GM19035 (cell line): ENCODE results near the gene ZFP1.
"Not testable (repeated sequence)": the region's sequence is repeated elsewhere in the genome, so short reads cannot be mapped to it uniquely, and the experiment has no call there.

ENCODE experiments used
- ATAC-seq: cut with Tn5 transposase; IDR thresholded peaks from one replicate; pipeline ENCODE4 v1.9.1; 2021; ENCODE audit not compliant: unreplicated experiment

The ZFP1 gene

DNA sequence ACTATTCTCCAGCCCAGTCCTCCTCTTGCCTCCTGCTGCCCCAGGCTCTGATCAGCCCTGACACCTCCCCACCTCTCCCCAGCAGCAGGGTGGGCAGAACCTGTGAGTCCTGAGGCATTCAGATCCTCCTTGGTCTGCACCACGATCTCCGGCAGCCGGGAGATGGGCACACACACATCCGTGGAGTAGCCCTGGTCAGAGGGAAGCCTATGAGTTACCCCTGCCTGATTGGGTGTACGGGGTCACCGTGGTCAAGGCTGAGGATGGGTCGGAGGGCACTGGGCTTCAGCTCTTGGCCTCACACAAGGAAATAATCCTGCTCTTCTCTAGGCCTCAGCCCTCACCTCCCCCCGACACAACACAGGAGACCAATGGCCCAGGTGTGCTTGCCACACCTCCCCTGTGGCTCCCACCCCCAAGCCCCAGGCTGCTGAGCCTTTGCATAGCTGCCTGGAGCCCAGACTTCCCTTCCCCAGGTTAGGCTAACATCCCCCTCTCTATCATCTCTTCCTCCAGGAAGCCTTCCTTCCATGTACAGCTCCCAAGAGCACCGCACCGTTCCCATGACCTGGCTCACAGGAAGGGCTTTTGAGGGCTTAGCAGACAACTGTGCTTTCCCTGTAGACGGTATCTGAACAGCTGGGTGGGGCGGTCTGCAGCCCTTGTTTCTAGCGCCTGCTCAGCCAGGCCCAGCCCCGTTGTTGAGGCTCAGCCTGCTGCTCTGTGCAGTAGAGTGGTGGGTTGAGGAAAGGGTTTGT, 35.4 kb upstream of the ZFP1 start:
- ATAC-seq: no peak

DNA sequence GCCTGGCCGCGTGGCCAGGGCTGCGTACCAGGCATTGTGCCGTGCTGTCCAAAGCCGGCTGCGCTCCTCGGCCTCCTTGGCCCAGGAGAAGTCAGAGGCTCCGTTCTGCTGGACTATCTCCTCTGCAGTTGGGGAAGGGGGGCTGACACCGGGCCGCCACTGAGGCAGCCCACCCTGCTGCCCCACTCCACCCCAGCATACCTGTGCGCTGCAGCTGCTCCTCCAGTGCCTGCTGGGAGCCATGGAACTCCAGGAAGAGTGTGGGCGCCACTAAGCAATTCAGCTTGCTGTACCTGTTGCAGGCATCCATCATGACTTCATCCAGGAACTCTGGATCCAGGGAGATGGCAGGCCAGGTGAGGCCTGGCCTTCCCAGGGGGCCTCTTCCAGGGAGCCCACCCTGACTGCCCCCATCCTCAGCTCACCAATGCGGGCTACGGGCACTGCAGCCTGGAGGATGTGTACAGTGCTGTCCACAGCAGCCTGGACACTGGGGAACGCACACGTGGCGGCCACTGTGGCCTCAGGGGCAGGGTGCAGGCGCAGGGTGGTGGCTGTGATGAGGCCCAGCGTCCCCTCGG, 34.7 kb upstream of the ZFP1 start:
- no peak for ATAC-seq

DNA sequence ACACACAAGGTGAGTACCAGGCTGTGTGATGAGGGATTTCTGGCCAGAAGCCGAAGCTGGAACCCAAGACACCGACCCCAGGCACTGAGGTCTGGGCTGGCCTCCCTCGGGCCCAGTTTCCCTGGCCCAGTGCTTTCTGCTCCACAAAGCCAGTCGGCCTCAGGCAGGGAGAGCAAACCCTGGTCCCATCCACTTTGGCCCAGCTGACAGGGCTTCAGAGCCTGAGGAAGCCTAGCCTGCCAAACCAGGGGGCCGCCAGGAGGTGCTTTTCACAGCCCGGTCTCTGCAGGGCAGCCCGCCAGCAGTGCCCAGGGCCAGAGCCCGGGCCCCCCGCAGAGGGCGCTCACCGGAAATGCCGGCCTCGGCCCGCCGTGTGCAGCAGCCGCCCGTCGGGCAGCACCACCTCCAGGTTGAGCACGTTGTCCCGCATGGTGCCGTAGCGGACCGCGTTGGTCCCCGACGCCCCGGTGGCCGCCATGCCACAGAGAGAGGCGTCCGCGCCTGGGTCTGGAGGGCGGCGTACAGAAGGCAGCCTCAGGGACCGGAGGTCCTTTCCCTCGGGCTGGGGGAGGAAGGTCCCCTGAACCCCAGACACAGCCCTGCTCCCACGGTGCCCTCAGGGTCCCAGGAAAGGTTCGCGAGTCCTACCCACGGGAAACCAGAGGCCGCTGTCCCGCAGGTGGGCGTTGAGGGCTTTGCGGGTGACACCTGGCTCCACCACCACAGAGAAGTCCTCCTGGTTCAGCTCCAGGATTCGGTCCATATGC, 34.0 kb upstream of the ZFP1 start:
- ATAC-seq: no peak

DNA sequence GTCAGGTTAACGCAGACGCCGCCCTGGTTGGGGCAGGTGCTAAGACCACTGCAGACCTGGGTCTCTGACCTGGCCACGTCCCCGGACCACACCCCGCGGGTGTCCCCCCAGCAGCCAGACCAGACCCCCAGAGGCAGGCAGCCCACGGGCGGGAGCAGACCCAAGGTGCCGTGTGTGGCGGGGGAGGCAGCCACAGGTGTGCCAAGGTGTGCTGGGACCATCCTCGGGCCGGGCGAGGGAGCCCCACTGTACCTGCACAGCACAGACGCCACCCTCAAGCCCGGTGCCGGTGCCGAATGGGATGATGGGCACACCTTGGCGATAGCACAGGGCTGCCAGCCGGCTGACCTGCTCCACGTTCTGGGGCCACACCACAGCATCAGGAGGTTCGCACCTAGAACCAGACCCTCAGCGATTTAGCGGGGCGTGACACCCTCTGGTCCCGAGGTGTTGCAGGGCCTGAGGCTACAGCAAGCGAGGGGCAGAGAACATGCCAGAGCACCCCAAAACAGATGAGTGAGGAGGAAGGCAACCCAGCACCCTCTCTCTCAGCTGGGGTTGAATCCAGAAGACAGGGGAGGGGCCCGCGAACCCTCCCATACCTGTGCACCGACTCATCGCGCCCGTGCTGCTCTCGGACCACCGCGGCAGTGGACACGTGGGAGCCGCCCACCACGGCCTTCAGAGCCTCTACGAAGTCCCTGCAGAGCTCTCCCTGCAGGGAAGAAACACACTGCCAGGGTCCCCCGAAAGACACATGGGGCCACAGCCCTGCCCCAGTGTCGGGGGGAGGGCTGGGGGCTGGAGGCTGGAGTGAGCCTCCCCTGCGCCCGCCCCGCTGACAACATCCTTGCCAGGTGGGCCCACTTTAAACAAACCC, 33.1 kb upstream of the ZFP1 start:
- ATAC-seq: no peak

DNA sequence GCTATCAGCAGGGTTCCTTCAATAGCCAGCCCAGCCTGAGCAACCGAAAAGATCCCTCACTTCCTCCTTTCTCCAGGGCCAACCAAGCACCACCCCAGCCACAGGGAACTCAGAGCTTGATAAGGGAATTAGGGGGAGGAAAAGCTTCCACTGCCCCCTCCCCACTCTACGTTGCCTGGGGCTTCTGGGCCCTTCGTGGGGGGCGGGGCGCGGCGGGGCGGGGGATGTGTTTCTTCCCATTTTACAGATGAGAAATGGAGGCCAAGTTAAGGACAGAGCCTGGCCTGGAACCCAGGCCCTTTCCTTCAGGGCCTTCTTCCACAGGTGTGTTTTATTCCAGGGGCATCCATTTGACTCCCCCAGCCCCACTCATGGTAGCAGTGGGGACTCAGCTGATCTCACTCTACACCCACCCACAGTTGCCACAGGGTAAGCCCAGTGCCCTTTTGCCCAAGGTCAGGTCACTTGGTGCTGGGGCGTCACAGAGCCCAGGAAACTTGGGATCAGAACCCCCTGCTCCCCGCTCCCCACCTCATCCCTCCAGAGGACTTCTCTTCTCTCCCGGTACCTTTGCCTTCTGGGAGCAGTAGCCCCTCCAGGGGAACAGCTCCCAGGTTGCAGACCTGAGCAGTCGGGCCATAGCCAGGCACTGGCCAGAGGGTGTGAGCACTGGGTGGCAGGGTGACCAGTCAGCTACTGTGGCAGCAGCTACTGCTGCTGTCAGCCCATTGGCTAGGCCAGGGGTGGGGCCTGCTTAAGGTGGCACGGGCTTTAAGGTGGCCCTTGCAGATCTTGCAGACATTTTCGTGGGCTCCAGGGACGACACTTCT, 32.0 kb upstream of the ZFP1 start, which contains the start of gene LDHD:
Gene LDHD (minus strand): TSS at position 700 of the 830 bp plus-strand sequence. CDS start 60 bp downstream, at position 640.
- no peak for ATAC-seq

DNA sequence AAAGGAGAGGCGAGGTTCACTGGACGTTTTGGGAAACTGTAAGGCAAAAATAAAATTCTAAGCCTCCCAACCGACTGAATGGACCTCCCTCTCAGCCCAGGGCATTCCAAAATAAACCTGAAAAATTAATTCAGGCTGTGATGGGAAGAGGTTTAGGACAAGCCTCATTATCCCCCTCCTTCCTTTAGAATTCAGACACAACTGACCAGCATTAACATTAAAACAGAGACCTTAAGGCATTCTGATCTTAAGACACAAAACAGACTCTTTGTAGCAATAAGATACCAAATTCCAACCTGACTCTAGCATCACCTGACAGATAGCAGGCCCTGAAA, 31.4 kb upstream of the ZFP1 start:
- ATAC-seq: no peak

DNA sequence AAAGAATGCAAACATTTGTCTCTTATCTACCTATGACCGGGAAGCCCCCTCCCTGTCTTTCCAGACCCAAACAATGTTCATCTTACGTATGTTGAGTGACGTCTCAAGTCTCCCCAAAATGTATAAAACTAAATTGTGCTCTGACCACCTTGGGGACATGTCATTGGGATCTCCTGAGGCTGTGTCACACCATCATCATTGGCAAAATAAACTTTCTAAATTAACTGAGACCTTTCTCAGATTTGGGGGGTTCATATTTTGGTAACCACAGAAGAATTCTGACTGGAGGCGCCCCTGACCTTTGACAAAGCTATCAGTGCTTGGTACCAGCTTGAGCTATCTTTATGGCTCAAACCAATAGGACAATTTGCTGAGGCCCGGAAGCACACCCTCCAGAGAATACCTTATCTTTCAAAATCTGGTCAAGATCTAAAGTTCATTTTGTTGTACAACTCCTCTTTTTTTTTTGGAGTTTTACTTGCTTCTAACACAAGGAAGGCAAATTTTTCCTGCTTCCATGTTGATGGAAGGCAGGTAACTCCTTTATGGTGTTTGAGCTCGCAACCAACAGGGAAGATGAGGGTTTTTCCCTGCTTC, 29.3 kb upstream of the ZFP1 start:
- ATAC-seq: no peak

DNA sequence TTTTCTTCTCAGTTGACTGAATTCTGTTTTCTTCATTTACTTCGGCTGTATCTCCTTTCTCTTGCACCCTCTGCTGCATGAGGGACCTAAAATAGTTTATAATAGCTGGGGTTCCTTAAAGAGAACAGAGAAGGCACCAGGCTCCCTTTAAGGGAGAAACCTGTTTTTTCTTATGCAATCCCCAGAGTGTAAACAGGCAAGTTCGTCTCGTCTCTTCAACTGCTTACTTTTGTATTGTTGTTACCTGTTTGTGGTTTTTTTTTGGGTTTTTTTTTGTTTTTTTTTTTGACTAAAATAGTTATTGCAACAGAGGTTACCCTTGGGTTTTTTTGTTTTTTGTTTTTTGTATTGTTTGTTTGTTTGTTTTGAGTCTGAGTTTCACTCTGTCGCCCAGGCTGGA, 28.1 kb upstream of the ZFP1 start:
- ATAC-seq: no peak

DNA sequence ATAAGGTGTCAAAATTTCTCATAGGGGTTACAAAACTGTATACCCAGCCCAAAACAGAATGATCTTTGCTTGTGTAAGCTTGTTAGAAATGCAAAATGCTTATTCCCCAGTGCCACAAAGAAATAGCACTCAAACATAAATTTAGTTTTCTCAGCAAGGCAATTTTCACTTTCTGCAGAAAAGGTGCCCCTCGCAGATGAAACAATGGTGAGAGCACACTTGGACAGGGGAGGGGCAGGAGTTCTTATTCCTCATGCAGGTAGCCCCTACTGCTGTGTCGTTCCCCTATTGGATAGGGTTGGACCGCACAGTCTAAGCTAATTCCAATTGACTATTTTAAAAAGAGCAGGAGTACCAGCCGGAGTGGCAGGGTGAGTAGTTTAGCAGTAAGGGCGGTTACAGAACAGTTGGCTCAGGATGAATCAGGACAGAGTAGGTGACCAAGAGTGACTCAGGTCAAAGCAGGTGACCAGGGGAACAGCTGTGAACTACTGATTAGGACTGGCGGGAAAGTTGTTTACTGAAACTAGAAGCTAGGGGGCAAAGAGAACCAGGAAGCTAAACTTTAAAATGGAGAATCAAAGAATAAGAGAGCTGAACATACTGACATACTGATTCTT, 26.3 kb upstream of the ZFP1 start:
- no peak for ATAC-seq

DNA sequence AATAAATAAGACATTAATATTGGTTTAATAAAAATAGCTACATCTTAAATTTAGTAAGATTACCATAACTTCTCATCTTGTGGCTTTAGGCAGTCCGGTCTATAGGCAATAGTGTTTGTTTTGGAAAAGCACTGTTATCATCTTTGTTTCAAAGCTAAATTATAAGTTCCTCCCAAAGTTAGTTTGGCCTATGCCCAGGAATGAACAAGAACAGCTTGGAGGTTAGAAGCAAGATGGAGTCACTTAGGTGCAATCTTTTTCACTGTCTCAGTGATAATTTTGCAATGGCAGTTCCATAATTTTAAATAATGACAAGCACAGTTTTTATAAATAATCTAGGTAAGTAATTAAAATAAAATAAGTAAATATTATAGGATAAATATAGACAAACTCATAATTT, 25.7 kb upstream of the ZFP1 start:
- no peak for ATAC-seq

DNA sequence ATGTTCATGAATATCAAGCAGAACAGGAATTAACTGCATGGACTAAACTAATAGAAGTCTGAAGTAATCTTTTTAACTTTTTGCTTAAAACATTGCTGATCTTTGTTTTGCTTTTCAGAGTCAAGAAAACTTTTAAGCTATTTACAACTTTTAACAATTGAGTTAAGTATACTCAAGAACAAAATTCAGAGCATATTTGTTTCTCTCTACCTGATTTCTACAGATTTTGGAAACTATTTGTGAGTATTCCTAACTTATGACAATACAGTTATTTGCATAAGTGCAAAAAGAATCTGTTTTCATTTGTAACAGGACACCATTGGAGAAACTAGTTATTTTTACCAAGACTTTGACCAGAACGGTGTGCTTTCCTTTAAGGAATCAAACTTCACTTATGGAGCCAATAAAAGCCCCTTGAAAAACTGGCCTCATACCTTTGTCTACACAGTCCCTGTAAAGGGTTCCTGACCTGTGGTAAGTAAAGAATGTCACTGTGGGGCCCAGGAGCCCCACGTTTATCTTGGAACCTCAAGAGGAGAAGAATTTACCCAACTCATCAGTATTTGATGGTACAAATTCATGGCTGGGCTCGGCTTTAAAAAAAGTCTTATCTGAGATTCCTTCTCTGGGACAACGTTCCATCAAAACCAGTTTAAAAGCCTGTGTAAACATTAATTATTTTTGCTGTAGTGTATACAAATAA, 20.5 kb upstream of the ZFP1 start:
- ATAC-seq: no peak

DNA sequence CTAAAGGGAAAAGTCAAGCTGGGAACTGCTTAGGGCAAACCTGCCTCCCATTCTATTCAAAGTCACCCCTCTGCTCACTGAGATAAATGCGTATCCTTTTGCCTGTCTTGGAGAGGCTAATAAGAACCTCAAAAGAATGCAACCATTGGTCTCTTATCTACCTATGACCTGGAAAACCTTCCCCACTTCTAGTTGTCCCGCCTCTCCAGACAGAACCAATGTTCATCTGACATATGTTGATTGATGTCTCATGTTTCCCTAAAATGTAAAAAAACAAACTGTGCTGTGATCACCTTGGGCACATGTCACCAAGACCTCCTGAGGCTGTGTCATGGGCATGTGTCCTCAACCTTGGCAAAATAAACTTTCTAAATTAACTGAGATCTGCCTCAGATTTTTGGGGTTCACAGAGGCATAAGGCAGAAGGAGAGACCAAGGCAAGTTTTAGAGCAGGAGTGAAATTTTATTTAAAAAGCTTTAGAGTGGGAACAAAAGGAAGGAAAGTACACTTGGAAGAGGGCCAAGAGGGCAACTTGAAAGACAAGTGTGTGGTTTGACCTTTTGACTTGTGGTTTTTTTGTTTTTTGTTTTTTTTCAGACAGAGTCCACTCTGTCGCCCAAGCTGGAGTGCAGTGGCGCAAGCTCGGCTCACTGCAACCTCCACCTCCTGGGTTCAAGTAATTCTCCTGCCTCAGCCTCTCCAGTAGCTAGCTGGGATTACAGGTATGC, 18.7 kb upstream of the ZFP1 start:
- ATAC-seq: not testable (repeated sequence)

DNA sequence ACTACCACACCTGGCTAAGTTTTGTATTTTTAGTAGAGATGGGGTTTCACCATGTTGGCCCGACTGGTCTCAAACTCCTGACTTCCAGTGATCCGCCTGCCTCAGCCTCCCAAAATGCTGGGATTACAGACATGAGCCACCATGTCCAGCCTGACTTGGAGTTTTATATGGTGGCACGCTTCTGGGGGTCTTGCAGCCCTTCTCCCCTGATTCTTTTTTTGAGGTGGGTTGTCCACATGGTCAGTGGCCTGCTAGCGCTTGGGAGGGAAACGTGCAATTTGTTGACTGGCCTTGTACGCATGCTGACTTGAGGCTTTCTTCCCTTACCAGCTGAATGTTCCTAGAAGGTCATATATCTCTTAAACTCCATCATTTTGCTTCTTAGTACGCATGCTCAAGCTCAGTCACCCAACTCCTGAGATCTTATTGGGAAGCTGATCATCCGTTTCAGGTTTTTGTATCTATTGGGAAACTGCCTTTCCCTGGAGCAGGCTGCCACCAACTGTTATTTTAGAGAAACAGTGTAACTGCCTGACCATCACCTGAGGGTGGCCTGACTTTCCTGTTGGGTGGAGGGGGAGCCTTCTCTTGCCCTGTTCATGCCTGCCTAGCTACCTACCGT, 18.1 kb upstream of the ZFP1 start:
- ATAC-seq: no peak

DNA sequence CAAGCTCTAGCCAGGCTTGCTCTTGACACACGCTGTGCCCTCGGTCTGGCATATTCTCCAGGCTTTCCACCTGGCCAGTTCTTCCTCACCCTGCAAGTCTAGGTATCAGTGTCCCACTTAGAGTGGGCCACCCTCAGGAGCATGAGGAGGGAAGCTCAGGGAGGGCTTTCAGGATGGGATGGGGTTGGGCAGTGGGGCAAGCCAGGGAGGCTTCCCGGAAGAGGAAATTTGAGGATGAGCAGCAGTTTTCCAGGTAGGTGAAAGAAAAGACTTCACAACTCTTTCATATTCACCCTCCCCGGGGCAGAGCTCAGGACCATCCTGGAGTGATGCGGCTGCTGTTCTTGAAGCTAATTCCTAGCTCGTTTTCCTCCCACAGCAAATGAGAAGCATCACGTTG, 17.2 kb upstream of the ZFP1 start:
- no peak for ATAC-seq

DNA sequence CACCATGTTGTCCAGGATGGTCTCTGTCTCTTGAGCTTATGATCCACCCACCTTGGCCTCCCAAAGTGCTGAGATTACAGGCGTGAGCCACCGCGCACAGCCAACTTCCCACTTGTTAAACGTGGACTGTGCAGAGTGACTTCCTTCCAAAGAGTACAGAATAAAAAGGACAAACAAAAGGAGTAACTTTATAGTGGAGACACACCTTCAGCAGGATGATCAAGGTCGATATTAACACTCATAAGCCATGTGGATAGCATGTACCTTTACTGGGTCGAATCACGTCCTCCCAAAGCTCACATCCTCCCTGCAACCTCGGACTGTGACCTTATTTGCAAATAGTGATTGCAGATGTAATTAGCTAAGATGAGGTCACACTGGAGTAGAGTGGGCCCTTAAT, 10.1 kb upstream of the ZFP1 start:
- no peak for ATAC-seq

DNA sequence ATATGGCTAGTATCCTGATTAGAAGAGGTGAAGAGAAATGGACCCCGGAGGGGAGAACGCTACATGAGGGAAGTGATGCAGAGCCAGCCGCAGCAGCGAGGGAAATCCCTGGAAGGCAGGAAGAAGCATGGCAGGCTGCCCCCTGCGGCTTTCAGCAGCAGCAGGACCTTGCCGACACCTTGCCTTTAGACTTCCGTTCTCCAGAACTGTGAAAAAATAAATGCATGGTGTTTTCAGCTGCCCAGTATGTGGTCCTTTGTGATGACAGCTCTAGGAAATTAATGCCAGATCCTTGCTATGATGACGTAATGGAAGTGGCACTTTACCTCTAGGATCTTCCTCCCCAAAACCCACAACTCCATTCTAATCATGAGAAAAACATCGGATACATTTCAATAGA, 9.7 kb upstream of the ZFP1 start:
- ATAC-seq: no peak

DNA sequence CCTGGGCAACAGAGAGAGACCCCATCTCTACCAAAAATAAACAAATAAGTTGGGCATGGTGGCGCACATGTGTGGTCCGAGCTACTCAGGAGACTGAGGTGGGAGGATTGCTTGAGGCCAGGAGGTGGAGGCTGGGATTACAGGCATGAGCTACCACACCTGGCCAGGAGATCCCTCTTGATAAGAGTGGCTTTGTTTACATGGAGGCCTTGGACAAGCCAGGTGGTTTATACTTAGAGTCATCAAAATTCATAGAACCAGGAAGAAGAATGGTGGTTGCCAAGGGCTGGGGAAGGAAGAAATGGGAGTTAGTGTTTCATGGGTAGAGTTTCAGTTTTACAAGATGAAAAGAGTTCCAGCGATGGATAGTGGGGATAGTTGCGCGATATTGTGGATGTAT, 8.8 kb upstream of the ZFP1 start:
- ATAC-seq: no peak

DNA sequence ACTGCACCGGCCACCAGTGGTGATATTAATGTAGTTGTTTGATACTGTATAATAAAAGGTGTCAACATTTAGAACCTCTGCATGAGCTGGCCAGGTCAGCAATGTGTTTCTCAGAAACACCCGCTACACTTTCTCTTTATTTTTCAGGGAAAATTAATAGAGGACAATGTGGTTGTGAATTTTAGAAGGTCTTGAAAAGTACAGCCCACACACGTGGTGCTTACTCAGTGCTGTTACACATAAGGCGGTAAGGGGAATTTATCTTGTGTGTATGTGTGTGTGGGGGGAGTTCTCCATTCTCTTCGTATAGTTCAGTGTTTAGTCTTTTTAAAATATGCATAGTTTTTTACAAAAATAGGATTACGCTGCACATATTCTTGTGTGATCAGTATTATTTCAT, 4.4 kb upstream of the ZFP1 start:
- no peak for ATAC-seq
